Ishikawa (cell line): ENCODE results near the gene AQP11.

Source experiments
- FOXM1 ChIP-seq: IDR thresholded peaks from 2 replicates; pipeline ENCODE4 v1.6.1; 2012; ENCODE audit warnings: low read depth, borderline replicate concordance
- NFIC ChIP-seq: IDR thresholded peaks from 2 replicates; pipeline ENCODE4 v1.6.1; 2012
- RAD21 ChIP-seq: IDR thresholded peaks from 2 replicates; pipeline ENCODE4 v1.6.1; 2012; ENCODE audit warnings: low read depth
- TF ChIP-seq, protein P1 (sequence below): IDR thresholded peaks from 2 replicates; pipeline ENCODE4 v1.6.1; 2012; ENCODE audit warnings: low read depth, mild to moderate bottlenecking

DNA sequence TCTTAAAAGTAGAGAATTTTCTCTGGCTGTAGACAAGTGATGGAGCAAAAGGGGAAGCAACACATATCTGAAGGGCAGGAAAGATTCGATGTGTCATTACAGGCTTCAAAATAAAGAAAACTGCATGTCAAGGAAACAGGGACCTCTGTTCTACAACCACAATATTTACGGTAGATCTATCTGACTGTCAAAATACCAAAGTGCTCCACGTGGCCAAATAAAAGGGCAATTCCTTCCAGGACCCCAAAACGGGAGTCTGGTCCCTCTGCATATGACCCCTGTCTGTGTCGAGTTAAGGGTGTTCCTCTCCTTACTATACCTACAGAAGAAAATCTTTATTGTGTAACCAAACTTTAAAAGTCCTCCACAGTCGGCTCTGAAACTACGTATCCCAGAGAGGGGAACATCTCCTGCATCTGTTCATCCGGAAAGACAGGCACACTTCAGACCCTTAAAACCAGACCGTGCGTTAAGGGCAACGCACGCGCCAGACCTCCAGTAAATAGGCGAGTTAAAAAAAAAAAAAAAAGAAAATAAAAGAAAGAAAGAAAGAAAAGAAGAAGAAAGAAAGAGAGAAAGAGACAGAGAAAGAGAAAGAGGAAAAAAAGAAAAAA lies 47.1 kb downstream of the AQP11 start:
- TF ChIP-seq RAD21, result no peak
- no peak for TF ChIP-seq FOXM1
- TF ChIP-seq NFIC, result no peak
- TF ChIP-seq, protein P1, sequence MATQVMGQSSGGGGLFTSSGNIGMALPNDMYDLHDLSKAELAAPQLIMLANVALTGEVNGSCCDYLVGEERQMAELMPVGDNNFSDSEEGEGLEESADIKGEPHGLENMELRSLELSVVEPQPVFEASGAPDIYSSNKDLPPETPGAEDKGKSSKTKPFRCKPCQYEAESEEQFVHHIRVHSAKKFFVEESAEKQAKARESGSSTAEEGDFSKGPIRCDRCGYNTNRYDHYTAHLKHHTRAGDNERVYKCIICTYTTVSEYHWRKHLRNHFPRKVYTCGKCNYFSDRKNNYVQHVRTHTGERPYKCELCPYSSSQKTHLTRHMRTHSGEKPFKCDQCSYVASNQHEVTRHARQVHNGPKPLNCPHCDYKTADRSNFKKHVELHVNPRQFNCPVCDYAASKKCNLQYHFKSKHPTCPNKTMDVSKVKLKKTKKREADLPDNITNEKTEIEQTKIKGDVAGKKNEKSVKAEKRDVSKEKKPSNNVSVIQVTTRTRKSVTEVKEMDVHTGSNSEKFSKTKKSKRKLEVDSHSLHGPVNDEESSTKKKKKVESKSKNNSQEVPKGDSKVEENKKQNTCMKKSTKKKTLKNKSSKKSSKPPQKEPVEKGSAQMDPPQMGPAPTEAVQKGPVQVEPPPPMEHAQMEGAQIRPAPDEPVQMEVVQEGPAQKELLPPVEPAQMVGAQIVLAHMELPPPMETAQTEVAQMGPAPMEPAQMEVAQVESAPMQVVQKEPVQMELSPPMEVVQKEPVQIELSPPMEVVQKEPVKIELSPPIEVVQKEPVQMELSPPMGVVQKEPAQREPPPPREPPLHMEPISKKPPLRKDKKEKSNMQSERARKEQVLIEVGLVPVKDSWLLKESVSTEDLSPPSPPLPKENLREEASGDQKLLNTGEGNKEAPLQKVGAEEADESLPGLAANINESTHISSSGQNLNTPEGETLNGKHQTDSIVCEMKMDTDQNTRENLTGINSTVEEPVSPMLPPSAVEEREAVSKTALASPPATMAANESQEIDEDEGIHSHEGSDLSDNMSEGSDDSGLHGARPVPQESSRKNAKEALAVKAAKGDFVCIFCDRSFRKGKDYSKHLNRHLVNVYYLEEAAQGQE, result no peak
